Vagina (tissue), 2 donors: ENCODE measurements around the gene TNRC6B.

Experiments
- CTCF ChIP-seq, 3 experiments: fragments of 450-650 bp in 2 of 3; fragments of 200-600 bp in 1 of 3; sonication (generic) in 1 of 3; IDR thresholded peaks; one replicate each; pipeline ENCODE4 v1.5.1; 2017 to 2019; ENCODE audit warnings: antibody characterized with exemption in 3 of 3, mild to moderate bottlenecking in 2 of 3, moderate library complexity in 2 of 3
- POLR2A ChIP-seq, 2 donors: fragments of 450-650 bp; IDR thresholded peaks; one replicate each; pipeline ENCODE4 v1.6.1; 2017; ENCODE audit warnings: antibody characterized with exemption in 2 of 2, mild to moderate bottlenecking in 2 of 2, moderate library complexity in 2 of 2
- POLR2AphosphoS5 ChIP-seq, 2 donors: sonication (generic); formaldehyde crosslinking; IDR thresholded peaks; one replicate each; pipeline ENCODE4 v1.9.0; 2017; ENCODE audit warnings: antibody characterized with exemption in 2 of 2, mild to moderate bottlenecking in 2 of 2, low read depth in 1 of 2; ENCODE audit not compliant: insufficient read depth in 1 of 2

- TF ChIP-seq CTCF (IDR thresholded peaks at IDR 0.05) (no peak), POLR2AphosphoS5 (IDR thresholded peaks at IDR 0.05; ENCODE audit: insufficient read depth in 1 of 2, low read depth in 1 of 2) (no peak), POLR2A (IDR thresholded peaks at IDR 0.05) (no peak)
Observed at GRCh38 chr22:40334060-40334459, 156.3 kb downstream of the TNRC6B start.
